Measurements from ENCODE around the gene ZHX3. TPM values are rescaled to one million over a fixed set of nuclear protein-coding genes. Genes with fewer than 3 reads are reported as not detected.

The ZHX3 gene
- total and polyA plus RNA-seq, 2 donors (not counting 1 experiment from before 2014, with no cell fraction given), result 4.3 to 22.2 TPM

GRCh38 chr20:41268402-41268801 is 49.1 kb downstream of the ZHX3 start:
- H4K20me1 ChIP-seq (ENCODE audit: control insufficient read depth, insufficient read depth, low read length, poor library complexity, severe bottlenecking), result no peaks in the 10 kb centered on the region
- Mint-ChIP-seq H3K4me1 (peaks cover 4% of the 10 kb centered on the region), H3K27ac (no peak overlapping the region), H3K9me3 (ENCODE audit: insufficient read depth) (no peaks in the 10 kb centered on the region), H3K4me3 (no peak overlapping the region), H3K27me3 (no peaks in the 10 kb centered on the region)
- no peaks in the 10 kb centered on the region for H3K79me2 ChIP-seq (ENCODE audit: control insufficient read depth, insufficient read depth, low read length)
- DNase-seq (no peak), ATAC-seq (ENCODE audit: low read depth) (no peak)
- no peak overlapping the region for H2AFZ ChIP-seq (ENCODE audit: insufficient read depth, low read depth, low read length, poor library complexity, severe bottlenecking)
- no peak overlapping the region for H3K4me3 ChIP-seq (ENCODE audit: control extremely low read depth in 1 of 5, extremely low read depth in 1 of 5, insufficient read depth in 1 of 5, low read depth in 2 of 5, low read length in 4 of 5)
- no peak for TF ChIP-seq EZH2 (IDR thresholded peaks at IDR 0.05; ENCODE audit: borderline replicate concordance, insufficient read depth, low read depth, low read length, poor library complexity, severe bottlenecking)
- TF ChIP-seq, protein P1, sequence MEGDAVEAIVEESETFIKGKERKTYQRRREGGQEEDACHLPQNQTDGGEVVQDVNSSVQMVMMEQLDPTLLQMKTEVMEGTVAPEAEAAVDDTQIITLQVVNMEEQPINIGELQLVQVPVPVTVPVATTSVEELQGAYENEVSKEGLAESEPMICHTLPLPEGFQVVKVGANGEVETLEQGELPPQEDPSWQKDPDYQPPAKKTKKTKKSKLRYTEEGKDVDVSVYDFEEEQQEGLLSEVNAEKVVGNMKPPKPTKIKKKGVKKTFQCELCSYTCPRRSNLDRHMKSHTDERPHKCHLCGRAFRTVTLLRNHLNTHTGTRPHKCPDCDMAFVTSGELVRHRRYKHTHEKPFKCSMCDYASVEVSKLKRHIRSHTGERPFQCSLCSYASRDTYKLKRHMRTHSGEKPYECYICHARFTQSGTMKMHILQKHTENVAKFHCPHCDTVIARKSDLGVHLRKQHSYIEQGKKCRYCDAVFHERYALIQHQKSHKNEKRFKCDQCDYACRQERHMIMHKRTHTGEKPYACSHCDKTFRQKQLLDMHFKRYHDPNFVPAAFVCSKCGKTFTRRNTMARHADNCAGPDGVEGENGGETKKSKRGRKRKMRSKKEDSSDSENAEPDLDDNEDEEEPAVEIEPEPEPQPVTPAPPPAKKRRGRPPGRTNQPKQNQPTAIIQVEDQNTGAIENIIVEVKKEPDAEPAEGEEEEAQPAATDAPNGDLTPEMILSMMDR (IDR thresholded peaks at IDR 0.05), result no peak
- H3K27me3 ChIP-seq (replicated peaks in 1 of 4; ENCODE audit: control extremely low read depth in 1 of 4, control insufficient read depth in 3 of 4, insufficient read depth in 4 of 4, low read length in 3 of 4), result no peaks in the 10 kb centered on the region
- no peaks in the 10 kb centered on the region for H3K9me3 ChIP-seq (ENCODE audit: control extremely low read depth in 1 of 3, control insufficient read depth in 2 of 3, insufficient read depth in 1 of 3, low read length in 2 of 3)
- H3K4me2 ChIP-seq (replicated peaks; ENCODE audit: low read depth, low read length, poor library complexity, severe bottlenecking), result no peak overlapping the region
- CTCF ChIA-PET, result no interaction called here
- POLR2A ChIA-PET, result no interaction called here
- WGBS (ENCODE audit: insufficient coverage), result no CpG with 5 or more reads among the region's 1 CpG
- no peaks in the 10 kb centered on the region for H3K4me1 ChIP-seq (ENCODE audit: control insufficient read depth in 2 of 2, insufficient read depth in 2 of 2, low read length in 2 of 2)
- H3K9ac ChIP-seq (ENCODE audit: low read length), result no peak overlapping the region
- peaks cover 0 to 2% of the 10 kb centered on the region in 2 experiments for H3K36me3 ChIP-seq (replicated peaks in 1 of 2; ENCODE audit: control extremely low read depth in 1 of 2, control insufficient read depth in 1 of 2, extremely low read depth in 1 of 2, insufficient read depth in 2 of 2, low read length in 1 of 2)
- no peak overlapping the region for H3K27ac ChIP-seq (ENCODE audit: low read length in 2 of 2)
- intact Hi-C loops (cut with micrococcal nuclease), result no loop called here

GRCh38 chr20:41265938-41266337 is 51.6 kb downstream of the ZHX3 start:
- Histone ChIP-seq H3K4me1 (ENCODE audit: control insufficient read depth in 2 of 2, insufficient read depth in 2 of 2, low read length in 2 of 2) (no peaks in the 10 kb centered on the region), H2AFZ (ENCODE audit: insufficient read depth, low read depth, low read length, poor library complexity, severe bottlenecking) (no peak overlapping the region), H3K9me3 (ENCODE audit: control extremely low read depth in 1 of 3, control insufficient read depth in 2 of 3, insufficient read depth in 1 of 3, low read length in 2 of 3) (no peaks in the 10 kb centered on the region), H4K20me1 (ENCODE audit: control insufficient read depth, insufficient read depth, low read length, poor library complexity, severe bottlenecking) (no peaks in the 10 kb centered on the region), H3K4me3 (ENCODE audit: control extremely low read depth in 1 of 5, extremely low read depth in 1 of 5, insufficient read depth in 1 of 5, low read depth in 2 of 5, low read length in 4 of 5) (no peak overlapping the region), H3K27ac (ENCODE audit: low read length in 2 of 2) (no peak overlapping the region), H3K36me3 (replicated peaks in 1 of 2; ENCODE audit: control extremely low read depth in 1 of 2, control insufficient read depth in 1 of 2, extremely low read depth in 1 of 2, insufficient read depth in 2 of 2, low read length in 1 of 2) (peaks cover 0 to 2% of the 10 kb centered on the region in 2 experiments), H3K27me3 (replicated peaks in 1 of 4; ENCODE audit: control extremely low read depth in 1 of 4, control insufficient read depth in 3 of 4, insufficient read depth in 4 of 4, low read length in 3 of 4) (no peaks in the 10 kb centered on the region), H3K4me2 (replicated peaks; ENCODE audit: low read depth, low read length, poor library complexity, severe bottlenecking) (no peak overlapping the region), H3K9ac (ENCODE audit: low read length) (no peak overlapping the region), H3K79me2 (ENCODE audit: control insufficient read depth, insufficient read depth, low read length) (no peaks in the 10 kb centered on the region)
- Mint-ChIP-seq H3K27me3 (no peaks in the 10 kb centered on the region), H3K4me1 (no peaks in the 10 kb centered on the region), H3K4me3 (no peak overlapping the region), H3K9me3 (ENCODE audit: insufficient read depth) (no peaks in the 10 kb centered on the region), H3K27ac (no peak overlapping the region)
- TF ChIP-seq EZH2 (IDR thresholded peaks at IDR 0.05; ENCODE audit: borderline replicate concordance, insufficient read depth, low read depth, low read length, poor library complexity, severe bottlenecking), result no peak
- TF ChIP-seq, protein P1 (IDR thresholded peaks at IDR 0.05), result no peak
- intact Hi-C loops (cut with micrococcal nuclease), result no loop called here
- ATAC-seq (ENCODE audit: low read depth) (no peak), DNase-seq (no peak)
- POLR2A ChIA-PET, result no interaction called here
- CTCF ChIA-PET, result interaction anchor here (0.9 to 1.3 kb wide), 2 partner anchors 15 to 40 kb away, joined by 3 read pairs; no protein-coding TSS in a partner anchor
- WGBS (ENCODE audit: insufficient coverage), result 100% methylated on average over 1 of the region's 2 CpGs

Measured in B cell (primary cell).